Stimulated activated naive CD8-positive, alpha-beta T cell treated with anti-CD3 and anti-CD28 coated beads, Interleukin-15, Interleukin-2, amounts not matched to agents 100 ng/mL and 50 ng/mL, for 24 hours (primary cell): ENCODE data around the gene BMP2.

Source experiments
- H3K27ac Mint-ChIP-seq: one replicate; pipeline ENCODE4 v1.8.0; 2021; ENCODE audit warnings: mild to moderate bottlenecking, mixed read lengths
- H3K27me3 Mint-ChIP-seq: one replicate; pipeline ENCODE4 v1.8.0; 2021; ENCODE audit warnings: mixed read lengths
- H3K36me3 Mint-ChIP-seq: one replicate; pipeline ENCODE4 v1.8.0; 2021; ENCODE audit warnings: low read depth, mixed read lengths
- H3K4me1 Mint-ChIP-seq: one replicate; pipeline ENCODE4 v1.8.0; 2021; ENCODE audit warnings: low read depth, mixed read lengths
- H3K4me3 Mint-ChIP-seq: one replicate; pipeline ENCODE4 v1.8.0; 2021; ENCODE audit warnings: mild to moderate bottlenecking, mixed read lengths
- H3K9me3 Mint-ChIP-seq: one replicate; pipeline ENCODE4 v1.8.0; 2021; ENCODE audit warnings: mixed read lengths

BMP2 gene

DNA sequence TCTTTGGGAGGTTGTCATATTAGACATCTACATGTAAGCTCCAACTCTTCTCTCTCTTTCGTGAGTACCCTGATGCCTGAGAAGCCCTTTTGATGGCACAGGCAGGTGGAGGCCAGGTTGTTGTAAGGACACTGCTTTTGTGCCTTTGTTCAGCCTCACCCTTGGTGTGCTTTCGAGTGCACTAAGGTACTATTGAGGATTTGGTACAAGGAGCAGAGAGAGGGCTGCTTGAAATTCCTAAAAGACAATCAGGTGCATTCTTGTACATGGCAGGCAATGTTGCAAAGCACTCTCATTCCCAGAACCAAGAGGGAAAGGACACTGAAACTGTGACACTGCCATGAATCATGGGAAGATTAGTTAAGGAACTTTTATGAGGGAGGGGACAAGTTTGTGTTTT is 19.1 kb downstream of the BMP2 start:
- no peaks in the 10 kb centered on the region for H3K36me3 Mint-ChIP-seq
- H3K27ac Mint-ChIP-seq = no peak overlapping the region
- no peaks in the 10 kb centered on the region for H3K9me3 Mint-ChIP-seq
- H3K4me1 Mint-ChIP-seq = no peaks in the 10 kb centered on the region
- H3K27me3 Mint-ChIP-seq = no peaks in the 10 kb centered on the region
- H3K4me3 Mint-ChIP-seq = no peak overlapping the region

DNA sequence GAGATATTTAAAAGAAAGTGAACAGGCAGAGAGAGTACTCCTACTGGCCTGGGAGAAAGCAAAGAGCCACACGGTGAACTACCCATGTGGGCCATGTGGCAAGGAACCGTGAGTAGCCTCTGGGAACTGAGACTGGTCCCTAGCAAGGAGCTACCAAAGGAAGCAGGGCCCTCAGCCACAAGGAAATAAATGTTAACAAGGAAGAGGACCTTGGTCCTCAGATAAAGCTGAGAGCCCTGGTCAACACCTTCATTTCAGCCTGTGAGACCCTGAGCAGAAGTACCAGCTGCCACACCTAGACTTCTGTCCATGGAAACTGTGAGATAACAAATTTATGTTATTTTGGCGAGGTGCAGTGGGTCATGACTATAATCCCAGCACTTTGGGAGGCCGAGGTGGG is 25.3 kb downstream of the BMP2 start:
- H3K27ac Mint-ChIP-seq = no peak overlapping the region
- no peaks in the 10 kb centered on the region for H3K36me3 Mint-ChIP-seq
- peaks cover 7% of the 10 kb centered on the region for H3K9me3 Mint-ChIP-seq
- peaks cover 3% of the 10 kb centered on the region for H3K27me3 Mint-ChIP-seq
- H3K4me1 Mint-ChIP-seq = no peaks in the 10 kb centered on the region
- H3K4me3 Mint-ChIP-seq = no peak overlapping the region

DNA sequence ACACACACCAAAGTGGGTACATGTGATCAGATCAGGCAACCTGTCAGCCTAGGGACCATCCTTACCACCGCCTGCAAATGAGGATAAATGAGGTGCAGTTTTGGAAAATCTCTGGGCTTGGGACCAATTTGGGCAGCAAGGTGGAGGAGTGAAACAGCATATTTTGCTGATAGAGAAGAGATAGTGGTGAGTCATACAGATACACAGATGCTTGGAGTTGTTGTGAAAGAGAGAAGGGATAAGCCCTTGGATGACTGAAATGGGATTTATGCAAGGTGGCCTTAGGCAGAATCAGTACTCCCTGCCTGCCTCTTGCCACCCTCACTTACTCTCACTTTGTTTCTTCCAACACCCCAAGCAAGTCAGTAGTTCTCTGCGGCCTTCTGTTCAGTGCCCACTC is 34.7 kb downstream of the BMP2 start:
- Mint-ChIP-seq H3K4me3 (no peak overlapping the region), H3K36me3 (no peaks in the 10 kb centered on the region), H3K27ac (no peak overlapping the region), H3K27me3 (no peaks in the 10 kb centered on the region), H3K4me1 (no peaks in the 10 kb centered on the region), H3K9me3 (peaks cover 6% of the 10 kb centered on the region)

DNA sequence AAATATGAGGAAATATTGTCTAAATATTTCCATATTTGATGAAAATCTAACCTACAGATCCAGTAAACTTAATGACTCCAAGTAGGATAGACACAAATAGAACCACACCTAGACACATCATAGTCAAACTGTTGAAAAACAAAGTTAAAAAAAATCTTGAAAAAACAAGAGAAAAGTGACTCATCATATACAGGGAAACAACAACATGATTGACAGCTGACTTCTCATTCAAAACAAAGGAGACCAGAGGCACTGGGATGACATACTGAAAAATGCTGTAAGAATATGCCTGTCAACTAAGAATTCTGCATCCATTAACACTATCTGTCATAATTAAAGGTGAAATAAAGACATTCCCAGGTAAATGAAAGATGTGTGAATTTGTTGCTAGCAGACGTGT is 38.8 kb downstream of the BMP2 start:
- H3K4me3 Mint-ChIP-seq = no peak overlapping the region
- peaks cover 6% of the 10 kb centered on the region for H3K9me3 Mint-ChIP-seq
- no peaks in the 10 kb centered on the region for H3K36me3 Mint-ChIP-seq
- no peaks in the 10 kb centered on the region for H3K27me3 Mint-ChIP-seq
- H3K4me1 Mint-ChIP-seq = no peaks in the 10 kb centered on the region
- H3K27ac Mint-ChIP-seq = no peak overlapping the region

DNA sequence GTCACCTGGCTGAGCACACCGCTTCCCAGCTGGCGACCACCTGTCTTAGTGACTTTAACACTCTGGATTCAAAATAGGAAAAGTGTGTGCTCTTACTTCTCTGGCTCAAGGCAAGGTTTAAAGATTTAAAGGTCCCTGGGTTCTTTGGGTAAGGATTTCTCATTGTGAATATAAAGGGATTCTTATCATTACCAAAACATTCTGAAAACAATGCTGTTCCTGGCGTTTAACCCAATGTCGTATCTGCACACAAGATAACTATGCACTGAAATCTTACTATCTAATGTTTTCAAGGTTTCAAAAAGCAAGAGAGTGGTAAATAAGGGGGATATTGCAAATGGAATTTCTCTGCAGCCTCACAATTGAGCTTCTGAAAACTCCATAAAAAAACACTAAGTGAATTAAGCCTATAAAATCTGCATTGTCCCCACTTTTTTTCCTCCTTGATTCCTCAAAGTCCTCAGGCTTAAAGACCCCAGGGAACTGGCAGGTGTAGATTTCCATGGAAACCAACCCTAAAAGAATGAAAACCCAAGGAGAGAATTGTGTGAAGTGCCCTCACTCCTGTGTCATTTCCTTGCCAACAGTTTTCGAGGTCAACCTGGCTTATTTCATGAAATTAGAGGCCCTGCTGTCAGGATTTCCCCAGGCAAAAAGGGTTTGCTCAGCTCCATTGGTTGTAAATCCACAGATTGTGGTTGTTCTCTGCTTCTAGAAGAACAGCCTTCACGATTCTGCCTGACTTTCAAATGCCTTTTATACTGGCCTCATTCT is 44.0 kb downstream of the BMP2 start:
- H3K9me3 Mint-ChIP-seq = peaks cover 6% of the 10 kb centered on the region
- no peaks in the 10 kb centered on the region for H3K36me3 Mint-ChIP-seq
- H3K27me3 Mint-ChIP-seq = peaks cover 10% of the 10 kb centered on the region
- no peak overlapping the region for H3K4me3 Mint-ChIP-seq
- H3K4me1 Mint-ChIP-seq = no peaks in the 10 kb centered on the region
- H3K27ac Mint-ChIP-seq = no peak overlapping the region

DNA sequence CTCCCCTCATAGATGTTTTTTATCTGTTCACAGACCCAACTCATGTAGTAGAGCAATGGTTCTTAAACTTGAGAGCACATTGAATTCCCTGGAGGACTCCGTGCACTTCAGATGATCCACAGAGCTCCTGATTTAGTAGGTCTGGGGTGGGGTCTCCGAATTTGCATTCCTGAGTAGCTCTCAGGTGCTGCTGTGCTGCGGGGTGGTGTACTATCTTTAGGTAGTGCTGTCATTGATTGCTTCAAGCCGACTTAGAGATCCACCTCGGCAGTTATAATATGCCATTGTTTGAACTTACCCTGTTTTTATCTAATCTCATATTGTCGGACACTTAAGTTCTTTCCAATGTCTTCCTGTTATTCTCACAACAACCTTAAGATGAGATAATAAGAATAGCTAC is 45.0 kb downstream of the BMP2 start:
- Mint-ChIP-seq H3K9me3 (peaks cover 6% of the 10 kb centered on the region), H3K4me3 (no peak overlapping the region), H3K27ac (no peak overlapping the region), H3K27me3 (peaks cover 10% of the 10 kb centered on the region), H3K4me1 (no peaks in the 10 kb centered on the region), H3K36me3 (no peaks in the 10 kb centered on the region)

DNA sequence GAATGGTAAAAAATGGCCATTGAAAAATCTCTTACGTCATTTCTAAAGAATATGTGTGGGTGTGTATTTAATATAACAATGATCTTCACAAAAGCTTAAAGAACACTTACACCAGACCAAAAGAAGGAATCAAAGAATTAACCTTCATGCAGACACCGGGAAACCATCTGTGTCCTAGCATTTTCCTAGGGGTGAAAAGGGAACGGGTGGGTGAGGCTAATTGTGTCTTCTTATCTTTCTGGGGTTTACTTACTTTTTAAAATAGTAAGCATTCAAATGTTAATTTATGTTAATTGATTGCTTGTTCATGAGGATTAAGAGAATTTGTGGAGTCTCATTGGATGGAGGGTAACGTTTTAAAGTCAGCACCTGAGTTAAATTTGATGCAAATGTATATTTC is 47.5 kb downstream of the BMP2 start:
- Mint-ChIP-seq H3K9me3 (peaks cover 6% of the 10 kb centered on the region), H3K27ac (no peak overlapping the region), H3K4me1 (no peaks in the 10 kb centered on the region), H3K36me3 (no peaks in the 10 kb centered on the region), H3K27me3 (peaks cover 10% of the 10 kb centered on the region), H3K4me3 (no peak overlapping the region)

DNA sequence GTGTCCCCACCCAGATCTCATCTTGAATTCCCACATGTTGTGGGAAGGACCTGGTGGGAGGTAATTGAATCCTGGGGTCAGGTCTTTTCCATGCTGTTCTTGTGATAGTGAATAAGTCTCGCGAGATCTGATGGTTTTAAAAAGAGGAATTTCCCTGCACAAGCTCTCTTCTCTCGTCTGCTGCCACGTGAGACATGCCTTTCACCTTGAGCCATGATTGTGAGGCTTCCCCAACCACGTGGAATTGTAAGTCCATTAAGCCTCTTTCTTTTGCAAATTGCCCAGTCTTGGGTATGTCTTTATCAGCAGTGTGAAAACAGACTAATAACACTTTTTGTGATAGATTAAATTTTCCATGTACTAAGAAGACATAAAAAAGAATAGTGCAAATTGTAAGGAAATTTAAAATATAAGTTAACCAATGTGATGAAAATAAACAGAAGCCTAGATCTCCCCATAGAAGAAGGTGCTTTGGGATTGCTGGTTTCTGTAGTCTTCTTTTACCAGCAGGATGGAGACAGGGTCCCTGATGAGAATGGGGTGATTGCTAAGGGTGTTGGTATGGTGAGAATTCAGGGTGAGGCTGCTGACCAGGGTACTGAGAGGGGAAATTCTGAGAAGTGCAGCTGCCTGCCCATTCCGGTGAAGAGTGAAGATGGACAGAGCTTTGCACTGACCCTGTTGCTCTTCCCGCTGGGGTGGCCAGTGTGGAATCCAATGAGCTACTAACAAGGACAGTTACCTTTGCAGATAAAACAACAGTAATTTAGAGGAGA is 50.7 kb downstream of the BMP2 start:
- peaks cover 10% of the 10 kb centered on the region for H3K27me3 Mint-ChIP-seq
- no peaks in the 10 kb centered on the region for H3K36me3 Mint-ChIP-seq
- no peak overlapping the region for H3K4me3 Mint-ChIP-seq
- no peak overlapping the region for H3K27ac Mint-ChIP-seq
- peaks cover 6% of the 10 kb centered on the region for H3K9me3 Mint-ChIP-seq
- H3K4me1 Mint-ChIP-seq = no peaks in the 10 kb centered on the region

DNA sequence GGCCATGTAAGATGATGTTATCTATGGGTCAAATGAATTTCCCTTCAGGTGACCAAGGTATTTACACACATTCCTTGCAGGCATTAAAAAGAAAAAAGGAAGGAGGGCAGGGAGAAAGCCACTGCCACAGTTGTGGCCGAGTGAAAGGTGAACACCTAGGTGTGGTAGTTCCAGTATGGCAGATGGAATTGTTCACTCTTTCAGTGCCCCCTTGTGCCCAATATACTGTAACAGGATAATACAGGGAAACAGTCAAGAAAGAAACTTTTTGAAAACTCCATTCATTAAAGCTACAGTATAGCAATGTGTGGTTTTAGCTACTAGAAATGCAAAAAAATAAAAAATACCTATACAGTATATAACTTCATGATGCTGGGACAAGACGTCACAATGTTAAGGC is 52.1 kb downstream of the BMP2 start:
- no peak overlapping the region for H3K27ac Mint-ChIP-seq
- peaks cover 6% of the 10 kb centered on the region for H3K27me3 Mint-ChIP-seq
- H3K36me3 Mint-ChIP-seq = no peaks in the 10 kb centered on the region
- no peak overlapping the region for H3K4me3 Mint-ChIP-seq
- no peaks in the 10 kb centered on the region for H3K4me1 Mint-ChIP-seq
- peaks cover 4% of the 10 kb centered on the region for H3K9me3 Mint-ChIP-seq

DNA sequence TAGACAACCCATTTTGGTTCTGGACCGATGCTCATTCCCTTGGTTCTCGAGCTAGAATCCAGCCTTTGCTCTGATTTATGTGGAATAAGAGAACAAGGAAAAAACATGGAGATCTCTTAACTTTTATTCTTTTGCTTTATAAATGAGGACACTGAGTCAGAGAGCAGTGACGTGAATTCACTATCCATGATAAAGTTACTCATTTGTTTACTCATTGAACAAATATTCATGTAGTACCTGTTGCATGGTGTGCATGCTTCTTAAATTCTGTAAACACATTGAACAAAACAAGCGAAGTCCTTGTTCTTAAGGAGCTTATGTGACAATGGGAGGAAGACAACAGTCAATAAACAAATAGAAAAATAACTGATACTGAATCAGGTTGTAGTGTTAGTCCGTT is 56.9 kb downstream of the BMP2 start:
- Mint-ChIP-seq H3K27me3 (no peaks in the 10 kb centered on the region), H3K9me3 (no peaks in the 10 kb centered on the region), H3K4me1 (no peaks in the 10 kb centered on the region), H3K27ac (no peak overlapping the region), H3K4me3 (no peak overlapping the region), H3K36me3 (no peaks in the 10 kb centered on the region)

DNA sequence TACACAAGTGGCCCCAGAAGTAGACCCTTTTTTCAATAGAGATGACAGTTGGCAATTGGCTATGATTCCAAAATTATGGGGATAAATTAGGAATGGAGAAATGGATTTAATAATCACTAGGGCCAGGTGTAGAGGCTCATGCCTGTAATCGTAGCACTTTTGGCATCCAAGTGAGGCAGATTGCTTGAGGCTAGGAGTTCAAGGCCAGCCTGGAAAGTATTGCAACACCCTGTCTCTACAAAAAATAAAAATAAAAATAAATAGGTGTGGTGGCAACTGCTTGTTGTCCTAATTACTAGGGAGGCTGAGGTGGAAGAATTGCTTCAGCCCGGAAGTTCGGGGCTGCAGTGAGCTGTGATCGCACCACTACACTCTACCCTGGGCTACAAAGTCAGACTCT is 60.0 kb downstream of the BMP2 start:
- Mint-ChIP-seq H3K27ac (no peak overlapping the region), H3K36me3 (no peaks in the 10 kb centered on the region), H3K27me3 (no peaks in the 10 kb centered on the region), H3K9me3 (no peaks in the 10 kb centered on the region), H3K4me3 (no peak overlapping the region), H3K4me1 (no peaks in the 10 kb centered on the region)

DNA sequence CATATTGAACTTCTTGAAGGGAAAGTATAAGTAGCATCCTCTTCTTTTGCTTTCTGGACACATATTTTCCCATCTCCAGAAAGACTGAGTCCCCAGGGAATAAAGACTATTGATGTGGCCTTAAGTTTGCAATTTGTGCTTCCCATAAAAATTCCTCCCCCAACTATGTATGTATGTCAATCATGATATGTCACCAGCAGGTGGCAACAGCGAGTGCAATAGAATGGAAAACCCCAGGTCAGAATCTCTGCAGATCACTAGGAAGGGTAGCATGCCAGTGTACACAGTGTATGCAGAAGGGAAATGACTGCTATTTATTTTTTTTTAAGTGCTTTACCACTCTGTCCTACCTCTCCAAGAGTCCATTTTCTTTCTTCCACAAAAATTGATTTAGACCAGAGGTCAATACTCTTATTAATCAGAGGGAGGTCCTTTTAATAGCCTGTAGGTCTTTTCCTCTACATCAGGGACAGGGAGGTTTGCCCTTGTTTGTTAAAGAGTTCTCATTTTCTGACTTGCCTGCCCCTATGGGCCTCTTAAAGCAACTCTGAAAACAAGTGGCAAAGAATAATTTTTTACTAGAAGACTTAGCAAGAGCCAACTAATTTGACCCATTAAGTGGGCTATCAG is 61.4 kb downstream of the BMP2 start:
- no peak overlapping the region for H3K27ac Mint-ChIP-seq
- no peak overlapping the region for H3K4me3 Mint-ChIP-seq
- H3K9me3 Mint-ChIP-seq = no peaks in the 10 kb centered on the region
- H3K36me3 Mint-ChIP-seq = no peaks in the 10 kb centered on the region
- no peaks in the 10 kb centered on the region for H3K4me1 Mint-ChIP-seq
- no peaks in the 10 kb centered on the region for H3K27me3 Mint-ChIP-seq

DNA sequence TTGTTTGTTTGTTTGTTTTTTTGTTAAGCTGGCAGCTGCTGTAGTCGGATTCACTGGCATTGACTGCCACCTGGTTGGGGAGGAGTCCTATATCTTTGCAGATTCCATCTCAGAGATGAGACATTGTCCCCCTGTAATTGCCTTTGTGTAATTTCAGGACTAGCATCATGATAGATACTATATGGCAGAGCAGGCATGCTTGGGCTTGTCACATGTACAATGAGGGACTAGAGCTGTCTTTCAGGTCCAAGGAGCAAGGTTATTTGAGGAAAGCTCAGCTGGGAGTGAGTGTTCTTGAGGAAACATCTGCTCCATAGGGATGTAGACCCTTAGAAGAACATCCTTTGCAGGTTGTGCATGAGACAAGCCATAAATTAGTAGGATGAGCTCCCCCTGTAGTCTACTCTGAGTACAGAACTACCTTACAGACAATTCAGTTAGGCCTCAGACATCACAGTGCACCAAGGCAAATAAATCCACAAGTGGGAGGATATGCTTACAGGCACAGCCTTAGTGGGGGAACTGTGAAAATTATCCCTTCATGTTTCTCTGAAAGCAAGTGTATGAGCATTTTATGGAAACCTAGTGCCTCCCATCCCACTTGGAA is 62.1 kb downstream of the BMP2 start:
- Mint-ChIP-seq H3K4me1 (no peaks in the 10 kb centered on the region), H3K4me3 (no peak overlapping the region), H3K9me3 (no peaks in the 10 kb centered on the region), H3K36me3 (no peaks in the 10 kb centered on the region), H3K27ac (no peak overlapping the region), H3K27me3 (no peaks in the 10 kb centered on the region)
